Activated CD4-positive, alpha-beta T cell treated with anti-CD3 and anti-CD28 coated beads for 1 hour (primary cell): Measurements from ENCODE around the gene PNMA6A.
"Not testable (repeated sequence)": the region's sequence is repeated elsewhere in the genome, so short reads cannot be mapped to it uniquely, and the experiment has no call there.

Source experiments
- DNase-seq: peaks from one replicate; pipeline ENCODE4 v3.0.0-alpha.2; 2020

Gene PNMA6A

DNA sequence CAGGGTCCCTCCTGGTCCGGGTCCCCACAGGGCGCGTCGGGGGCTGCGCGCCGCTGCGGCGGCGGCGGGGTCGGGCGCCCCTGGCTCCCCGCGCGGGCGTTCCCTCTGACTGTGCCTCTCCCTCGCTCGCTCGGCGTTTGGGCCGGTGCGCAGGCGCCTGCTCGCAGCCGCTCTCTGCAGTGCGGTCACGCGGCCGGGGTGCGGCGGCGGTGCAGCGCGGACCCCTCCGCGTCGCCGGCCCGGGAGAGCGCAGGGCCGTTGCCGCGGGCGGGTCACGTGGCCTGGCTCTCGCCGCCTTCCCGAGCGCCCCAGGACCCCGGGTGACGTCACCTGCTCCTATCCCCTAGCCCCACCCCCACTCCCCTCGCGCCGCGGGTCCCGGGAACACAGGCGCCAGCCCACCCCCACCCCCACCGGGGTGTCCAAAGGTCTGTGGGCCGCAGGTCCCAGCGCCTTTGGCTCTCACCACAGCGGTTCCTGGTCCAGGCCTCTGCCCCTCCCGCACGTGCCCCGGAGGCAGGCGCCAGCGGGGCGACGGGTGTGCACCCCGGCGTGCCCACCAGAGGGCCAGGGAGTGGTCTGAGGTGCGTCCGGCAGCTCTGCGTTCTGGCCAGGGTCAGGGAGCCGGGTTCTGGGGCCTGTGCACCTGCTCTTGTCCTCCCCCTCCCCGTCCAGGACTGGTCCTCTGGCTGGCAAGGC lies 5.3 kb downstream of the PNMA6A start:
- DNase-seq = not testable (repeated sequence)

DNA sequence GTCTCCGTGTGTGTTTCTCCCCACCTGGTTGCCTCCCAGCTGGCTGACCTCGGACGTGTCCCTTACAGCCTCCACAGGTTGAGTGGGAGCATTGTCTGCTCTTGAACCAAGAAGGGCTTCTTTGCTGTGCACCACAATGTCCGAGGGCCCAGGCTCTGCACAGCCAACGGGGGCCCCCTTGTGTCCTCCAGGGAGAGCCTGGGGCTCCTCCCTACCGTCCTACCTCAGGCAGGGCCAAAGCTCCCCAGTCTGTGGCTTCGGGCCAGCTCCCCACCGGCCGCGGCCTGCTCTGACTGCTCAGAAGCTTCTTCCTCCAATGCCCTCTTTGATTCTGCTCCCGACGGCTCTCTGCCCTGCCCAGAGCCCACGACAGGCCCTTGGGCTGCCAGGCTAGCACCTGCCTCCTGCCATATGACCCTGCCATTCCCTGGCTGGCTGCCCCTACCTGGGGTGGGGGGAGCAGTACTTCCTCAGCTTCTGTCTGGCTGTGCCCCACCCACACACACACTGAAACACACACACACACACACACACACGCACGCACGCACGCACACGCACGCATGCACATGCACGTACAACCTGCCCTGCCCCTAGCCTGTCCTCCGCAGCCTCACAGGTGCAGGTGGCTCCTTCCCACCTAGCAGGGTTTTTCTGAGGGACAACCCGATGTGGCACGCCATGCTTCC lies 11.1 kb downstream of the PNMA6A start:
- not testable (repeated sequence) for DNase-seq

DNA sequence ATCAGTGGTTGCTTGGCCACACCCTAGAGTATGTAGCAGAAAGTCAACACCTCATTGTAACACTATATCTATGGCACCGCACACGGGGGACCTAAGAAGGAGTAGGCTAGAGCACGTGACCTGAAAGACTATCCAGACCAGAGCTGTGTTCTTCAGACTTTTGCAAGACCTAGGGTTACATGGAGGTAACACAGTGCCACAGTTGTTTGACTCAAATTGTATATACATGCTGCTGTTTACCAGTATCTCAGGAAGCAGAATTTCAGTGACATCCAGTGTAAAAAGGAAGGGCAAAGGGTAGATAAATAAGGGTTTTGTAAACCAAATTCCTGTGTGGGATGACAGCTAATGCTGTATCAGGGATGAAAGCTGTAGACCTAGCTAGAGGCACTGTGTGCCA lies 30.2 kb downstream of the PNMA6A start:
- DNase-seq = no peak

DNA sequence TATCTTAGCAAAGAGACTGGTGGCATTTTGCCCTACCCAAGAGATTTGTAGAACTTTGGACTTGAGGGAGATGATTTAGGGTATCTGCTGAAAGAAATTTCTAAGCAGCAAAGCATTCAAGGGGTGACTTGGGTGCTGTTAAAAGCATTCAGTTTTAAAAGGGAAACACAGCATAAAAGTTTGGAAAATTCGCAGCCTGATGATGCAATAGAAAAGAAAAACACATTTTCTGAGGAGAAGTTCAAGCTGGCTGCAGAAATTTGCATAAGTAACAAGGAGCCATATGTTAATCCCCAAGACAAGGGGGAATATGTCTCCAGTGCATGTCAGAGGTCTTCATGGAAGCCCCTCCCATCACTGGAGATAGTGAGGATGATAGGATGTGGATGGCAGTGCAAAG lies 32.7 kb downstream of the PNMA6A start:
- not testable (repeated sequence) for DNase-seq

DNA sequence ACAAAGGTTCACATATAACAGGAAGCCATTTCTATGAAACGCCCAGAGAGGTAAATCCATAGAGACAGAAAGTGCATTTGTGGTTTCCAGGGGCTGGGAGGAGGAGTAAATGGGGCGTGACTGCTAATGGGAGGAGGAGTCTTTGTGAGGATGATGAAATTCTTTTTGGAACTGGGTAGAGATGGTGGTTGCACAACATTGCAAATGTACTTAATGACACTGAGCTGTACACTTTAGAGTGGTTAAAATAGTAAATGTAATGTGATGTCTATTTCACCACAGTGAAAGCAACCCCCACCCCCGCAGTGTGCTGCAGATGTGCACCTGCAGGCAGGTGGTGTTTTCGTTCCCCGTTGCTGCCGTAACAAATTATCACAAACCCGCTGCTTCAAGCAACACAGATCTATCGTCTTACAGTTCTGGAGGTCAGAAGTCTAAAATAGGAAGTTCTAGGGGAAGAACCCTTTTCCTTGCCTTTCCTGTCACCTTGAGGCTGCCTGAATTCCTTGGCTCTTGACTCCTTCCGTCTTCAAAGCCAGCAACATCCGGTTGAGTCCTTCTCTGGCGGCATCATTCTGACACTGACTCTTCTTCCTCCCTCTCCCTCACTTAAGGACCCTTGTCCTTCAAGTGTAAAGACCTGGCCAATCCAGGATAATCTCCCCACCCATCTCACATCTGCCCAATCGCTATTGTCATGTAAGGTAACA lies 34.0 kb downstream of the PNMA6A start:
- DNase-seq = not testable (repeated sequence)

DNA sequence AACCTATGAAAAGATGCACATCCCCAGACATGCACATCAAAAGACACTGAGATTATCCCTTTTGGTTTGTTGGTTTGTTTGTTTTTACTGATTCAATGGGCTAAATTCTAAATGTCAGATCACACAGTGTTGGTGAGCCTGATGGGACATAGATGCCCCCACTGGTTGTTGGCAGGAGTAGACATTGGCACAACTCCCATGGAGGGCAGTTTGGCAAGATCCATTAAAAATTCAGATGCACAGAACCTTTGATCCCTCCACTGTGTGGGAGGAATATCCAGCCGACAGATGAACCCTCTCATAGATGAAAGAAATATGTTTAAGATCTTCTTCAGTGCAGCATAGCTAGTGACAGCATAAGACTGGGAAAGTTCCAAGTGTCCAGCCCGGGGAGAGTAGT lies 38.5 kb downstream of the PNMA6A start:
- not testable (repeated sequence) for DNase-seq

DNA sequence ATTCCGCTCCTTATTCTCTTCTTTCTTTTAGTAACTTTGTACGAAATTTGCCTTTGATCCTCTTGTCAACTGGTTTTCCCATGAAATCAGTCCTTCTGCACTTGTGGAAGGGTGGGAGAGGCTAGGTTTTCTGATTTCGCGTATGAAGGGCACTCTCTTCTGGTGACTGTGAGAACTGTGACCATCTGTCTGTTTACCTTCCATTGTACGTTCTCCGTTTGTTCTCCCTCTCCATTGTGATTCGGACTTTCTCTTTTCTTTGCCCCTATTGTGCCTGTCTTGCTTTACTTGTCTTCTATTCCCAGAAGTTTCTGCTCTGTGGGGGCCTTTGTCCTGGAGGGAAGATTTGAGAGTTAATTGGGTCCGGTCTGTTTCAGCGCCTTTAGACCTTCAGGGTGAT lies 41.6 kb downstream of the PNMA6A start:
- DNase-seq = not testable (repeated sequence)

DNA sequence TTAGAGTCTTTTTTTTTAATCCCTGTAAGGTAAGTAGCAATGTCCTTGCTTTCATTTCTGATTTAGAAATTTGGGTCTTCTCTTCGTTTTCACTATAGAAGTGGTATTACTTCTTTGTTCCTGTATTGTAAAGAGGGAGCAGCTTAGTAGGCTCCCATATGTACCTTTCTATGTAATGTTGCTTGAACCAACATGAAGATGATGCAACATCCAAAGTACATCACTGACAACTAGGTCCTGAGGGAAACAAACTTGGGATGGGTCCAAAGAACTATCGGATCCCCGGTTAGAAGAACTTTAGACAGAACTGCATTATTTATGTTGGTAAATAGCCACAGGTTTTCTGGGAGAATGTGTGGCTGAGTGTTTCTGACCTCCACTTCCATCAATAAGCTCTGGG lies 45.5 kb downstream of the PNMA6A start:
- not testable (repeated sequence) for DNase-seq

DNA sequence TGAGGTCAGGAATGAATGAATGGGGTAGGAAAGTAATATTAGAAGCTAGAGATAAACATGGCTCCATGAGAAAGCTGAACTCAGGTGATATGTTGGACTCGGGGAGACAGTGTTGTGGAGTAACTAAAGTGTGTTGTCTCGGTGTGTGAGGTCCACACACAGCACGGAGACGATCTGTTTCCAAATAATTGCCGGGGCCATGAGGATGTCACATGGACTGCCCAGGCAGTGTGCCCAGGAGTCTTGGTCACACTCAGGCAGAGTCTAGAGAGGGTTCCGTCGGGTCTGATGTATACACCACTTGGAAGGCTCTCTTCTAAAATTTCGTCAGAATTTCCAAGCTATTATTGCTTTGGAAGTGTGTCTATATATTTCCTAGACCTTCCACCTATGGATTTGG lies 48.0 kb downstream of the PNMA6A start:
- not testable (repeated sequence) for DNase-seq

DNA sequence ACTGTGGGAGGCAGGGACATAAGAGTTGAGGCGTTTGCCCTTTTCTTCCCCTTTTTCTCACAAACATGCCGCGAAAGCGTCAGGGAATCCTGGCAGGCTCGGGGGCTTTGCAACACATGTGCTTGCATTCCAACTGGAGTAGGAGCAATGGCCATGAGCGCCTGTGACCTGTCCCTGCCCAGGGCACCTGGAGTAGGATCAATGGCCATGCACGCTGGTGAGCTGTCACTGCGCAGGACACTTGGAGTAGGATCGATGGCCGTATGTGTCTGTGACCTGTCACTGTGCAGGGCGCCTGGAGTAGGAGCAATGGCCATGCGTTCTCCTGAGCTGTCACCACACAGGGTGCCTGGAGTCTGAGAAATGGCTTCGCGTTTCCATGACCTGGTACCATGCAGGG lies 51.2 kb downstream of the PNMA6A start:
- DNase-seq = not testable (repeated sequence)
